H9 (cell line): ENCODE measurements around the gene ARL14EP. TPM values are rescaled to one million over a fixed set of nuclear protein-coding genes. Genes with fewer than 3 reads are reported as not detected.

Experiments used
- DNase-seq: peaks from one replicate; pipeline ENCODE4 v3.0.0-alpha.2; 2017
- H2AFZ ChIP-seq: one replicate; pipeline ENCODE4 v1.6.1; 2013; ENCODE audit warnings: mild to moderate bottlenecking, low read length, control low read depth, moderate library complexity
- H2AK5ac ChIP-seq: 2 replicates; pipeline ENCODE4 v1.6.1; 2013; ENCODE audit warnings: low read length, control low read depth, mixed read lengths; ENCODE audit not compliant: insufficient read length
- H2BK120ac ChIP-seq: one replicate; pipeline ENCODE4 v1.6.1; 2013; ENCODE audit warnings: low read depth, mild to moderate bottlenecking, low read length, control low read depth, inconsistent platforms; ENCODE audit not compliant: poor library complexity, severe bottlenecking
- H2BK12ac ChIP-seq: 2 replicates; pipeline ENCODE4 v1.6.1; 2013; ENCODE audit warnings: low read length, control low read depth, mixed read lengths, low read depth; ENCODE audit not compliant: insufficient read length
- H2BK15ac ChIP-seq: 2 replicates; pipeline ENCODE4 v1.6.1; 2013; ENCODE audit warnings: low read depth, low read length, control low read depth
- H2BK20ac ChIP-seq: one replicate; pipeline ENCODE4 v1.6.1; 2013; ENCODE audit warnings: low read depth, mild to moderate bottlenecking, low read length, control low read depth, inconsistent platforms; ENCODE audit not compliant: poor library complexity, severe bottlenecking
- H2BK5ac ChIP-seq: 2 replicates; pipeline ENCODE4 v1.6.1; 2013; ENCODE audit warnings: low read length, control low read depth, mixed read lengths; ENCODE audit not compliant: insufficient read length
- H3K14ac ChIP-seq: 2 replicates; pipeline ENCODE4 v1.6.1; 2013; ENCODE audit warnings: low read length, control low read depth; ENCODE audit not compliant: insufficient read depth
- H3K18ac ChIP-seq: 2 replicates; pipeline ENCODE4 v1.6.1; 2013; ENCODE audit warnings: low read depth, mild to moderate bottlenecking, mixed read lengths, low read length, control low read depth; ENCODE audit not compliant: insufficient read length
- H3K23ac ChIP-seq: 2 replicates; pipeline ENCODE4 v1.6.1; 2013; ENCODE audit warnings: low read length, control low read depth, mixed read lengths, low read depth; ENCODE audit not compliant: insufficient read length
- H3K23me2 ChIP-seq: 2 replicates; pipeline ENCODE4 v1.6.1; 2013; ENCODE audit warnings: low read depth, mild to moderate bottlenecking, mixed read lengths, low read length, control low read depth; ENCODE audit not compliant: insufficient read length, poor library complexity, severe bottlenecking
- H3K27ac ChIP-seq: 2 replicates; pipeline ENCODE4 v1.5.1; 2013; ENCODE audit warnings: low read length, control low read depth, mixed read lengths, low read depth; ENCODE audit not compliant: insufficient read length
- H3K27me3 ChIP-seq: 2 replicates; pipeline ENCODE4 v1.6.1; 2013; ENCODE audit warnings: low read length, control low read depth, inconsistent platforms; ENCODE audit not compliant: insufficient read depth
- H3K4ac ChIP-seq: 2 replicates; pipeline ENCODE4 v1.6.1; 2013; ENCODE audit warnings: low read depth, mild to moderate bottlenecking, control low read depth, inconsistent platforms, low read length, moderate library complexity
- H3K4me1 ChIP-seq: 2 replicates; pipeline ENCODE4 v1.6.1; 2013; ENCODE audit warnings: low read length, control low read depth, inconsistent platforms; ENCODE audit not compliant: insufficient read depth
- H3K4me2 ChIP-seq: 2 replicates; pipeline ENCODE4 v1.6.1; 2013; ENCODE audit warnings: low read length, control low read depth, mixed read lengths; ENCODE audit not compliant: insufficient read length, insufficient read depth
- H3K56ac ChIP-seq: 2 replicates; pipeline ENCODE4 v1.6.1; 2013; ENCODE audit warnings: low read depth, mild to moderate bottlenecking, mixed read lengths, low read length, control low read depth; ENCODE audit not compliant: insufficient read length
- H3K79me1 ChIP-seq: 2 replicates; pipeline ENCODE4 v1.6.1; 2013; ENCODE audit warnings: low read depth, mild to moderate bottlenecking, moderate library complexity, low read length, control low read depth, inconsistent platforms; ENCODE audit not compliant: insufficient read depth, poor library complexity, severe bottlenecking
- H3K79me2 ChIP-seq: 2 replicates; pipeline ENCODE4 v1.6.1; 2013; ENCODE audit warnings: low read length, control low read depth, inconsistent platforms; ENCODE audit not compliant: insufficient read depth
- H3K9ac ChIP-seq: 2 replicates; pipeline ENCODE4 v1.6.1; 2013; ENCODE audit warnings: low read length, control low read depth, mixed read lengths; ENCODE audit not compliant: insufficient read length; ENCODE audit errors: extremely low read depth
- H3K9me3 ChIP-seq: one replicate; pipeline ENCODE4 v1.6.1; 2013; ENCODE audit warnings: low read depth, low read length, inconsistent platforms; ENCODE audit not compliant: control insufficient read depth
- H3T11ph ChIP-seq: one replicate; pipeline ENCODE4 v1.6.1; 2013; ENCODE audit warnings: mild to moderate bottlenecking, low read length, control low read depth, inconsistent platforms
- H4K20me1 ChIP-seq: one replicate; pipeline ENCODE4 v1.6.1; 2013; ENCODE audit not compliant: control insufficient read depth, insufficient read length, insufficient read depth
- H4K5ac ChIP-seq: 2 replicates; pipeline ENCODE4 v1.6.1; 2013; ENCODE audit warnings: low read depth, mild to moderate bottlenecking, mixed read lengths, low read length, control low read depth; ENCODE audit not compliant: insufficient read length
- H4K8ac ChIP-seq: replicated peaks from 2 replicates; pipeline ENCODE4 v1.6.1; 2013; ENCODE audit warnings: low read length, control low read depth, mixed read lengths, low read depth; ENCODE audit not compliant: insufficient read length
- H4K91ac ChIP-seq: 2 replicates; pipeline ENCODE4 v1.6.1; 2013; ENCODE audit warnings: low read depth, mild to moderate bottlenecking, moderate library complexity, mixed read lengths, low read length, control low read depth; ENCODE audit not compliant: insufficient read length
- H3K27ac Mint-ChIP-seq, 3 experiments: 2 replicates in 2 of 3; 3 replicates in 1 of 3; pipeline ENCODE4 v1.8.0; 2020 to 2021; ENCODE audit warnings: mixed read lengths in 3 of 3, mild to moderate bottlenecking in 1 of 3, moderate library complexity in 1 of 3
- H3K27me3 Mint-ChIP-seq: 2 replicates; pipeline ENCODE4 v1.8.0; 2021; ENCODE audit warnings: low read depth, mild to moderate bottlenecking, moderate library complexity, mixed read lengths
- H3K36me3 Mint-ChIP-seq, 3 experiments: 2 replicates in 2 of 3; 3 replicates in 1 of 3; pipeline ENCODE4 v1.8.0; 2020 to 2021; ENCODE audit warnings: low read depth in 3 of 3, mixed read lengths in 3 of 3; ENCODE audit not compliant: insufficient read depth in 1 of 3
- H3K4me1 Mint-ChIP-seq, 2 experiments: 2 replicates each; pipeline ENCODE4 v1.8.0; 2020; ENCODE audit warnings: mixed read lengths in 2 of 2
- H3K4me3 Mint-ChIP-seq, 2 experiments: 2 replicates in 1 of 2; 3 replicates in 1 of 2; pipeline ENCODE4 v1.8.0; 2020 to 2021; ENCODE audit warnings: mild to moderate bottlenecking in 2 of 2, mixed read lengths in 2 of 2, moderate library complexity in 1 of 2
- H3K9me3 Mint-ChIP-seq, 2 experiments: 2 replicates in 1 of 2; 3 replicates in 1 of 2; pipeline ENCODE4 v1.8.0; 2020; ENCODE audit warnings: mild to moderate bottlenecking in 2 of 2, mixed read lengths in 2 of 2, moderate library complexity in 1 of 2
- CTCF ChIP-seq: fragments of 200-600 bp; sonication (generic); conservative IDR thresholded peaks from 3 replicates; pipeline ENCODE4 v1.8.0; 2021; ENCODE audit warnings: antibody characterized with exemption, mild to moderate bottlenecking
- WGBS: extraction: QIAGEN DNeasy Blood & Tissue Kit; methylation state at CpG from one replicate; pipeline ENCODE4 v1.1.7; 2013; ENCODE audit warnings: missing lambda C conversion rate, low lambda C conversion rate, mixed read lengths; ENCODE audit not compliant: insufficient read length; ENCODE audit errors: extremely low coverage; 5-methylcytosine and 5-hydroxymethylcytosine counted together
- total RNA-seq: library from RNA; stranded (reverse); gene quantifications from 2 replicates; pipeline ENCODE4 v1.2.1, GENCODE V29; 2021

The ARL14EP gene
- total RNA-seq, 1 experiment from 2014 or later, result 20.9 TPM

GRCh38 chr11:30295178-30295885, 27.6 kb upstream of the ARL14EP start:
- Histone ChIP-seq H3K4ac (no peak overlapping the region), H3K4me2 (no peak overlapping the region), H2AK5ac (no peak overlapping the region), H3K23me2 (no peaks in the 10 kb centered on the region), H3K18ac (no peak overlapping the region), H3K56ac (no peak overlapping the region), H3T11ph (no peak overlapping the region), H4K20me1 (no peaks in the 10 kb centered on the region), H3K14ac (no peak overlapping the region), H4K8ac (no peak overlapping the region), H2BK120ac (no peak overlapping the region), H3K79me1 (no peaks in the 10 kb centered on the region), H2BK5ac (no peak overlapping the region), H2BK15ac (no peak overlapping the region), H4K91ac (no peak overlapping the region), H4K5ac (no peak overlapping the region), H2BK20ac (no peak overlapping the region), H3K23ac (no peak overlapping the region), H3K27ac (no peak overlapping the region), H2BK12ac (no peak overlapping the region), H3K4me1 (no peaks in the 10 kb centered on the region), H2AFZ (no peak overlapping the region), H3K9ac (no peak overlapping the region), H3K79me2 (no peaks in the 10 kb centered on the region), H3K9me3 (no peaks in the 10 kb centered on the region), H3K27me3 (no peaks in the 10 kb centered on the region)
- no peak overlapping the region for H3K27ac Mint-ChIP-seq
- no peaks in the 10 kb centered on the region; a peak in 1 of 7 replicates for H3K36me3 Mint-ChIP-seq
- no CpG with 5 or more reads among the region's 8 CpGs for WGBS
- H3K9me3 Mint-ChIP-seq, result no peaks in the 10 kb centered on the region
- no peak for TF ChIP-seq CTCF
- H3K4me1 Mint-ChIP-seq, result no peaks in the 10 kb centered on the region
- H3K4me3 Mint-ChIP-seq, result no peak overlapping the region
- H3K27me3 Mint-ChIP-seq, result no peaks in the 10 kb centered on the region; the same call in 1 of the 2 replicates
- DNase-seq, result no peak
